ENCODE results near the gene FAM20C.
"Not testable (repeated sequence)": the region's sequence is repeated elsewhere in the genome, so short reads cannot be mapped to it uniquely, and the experiment has no call there.

Gene FAM20C

DNA sequence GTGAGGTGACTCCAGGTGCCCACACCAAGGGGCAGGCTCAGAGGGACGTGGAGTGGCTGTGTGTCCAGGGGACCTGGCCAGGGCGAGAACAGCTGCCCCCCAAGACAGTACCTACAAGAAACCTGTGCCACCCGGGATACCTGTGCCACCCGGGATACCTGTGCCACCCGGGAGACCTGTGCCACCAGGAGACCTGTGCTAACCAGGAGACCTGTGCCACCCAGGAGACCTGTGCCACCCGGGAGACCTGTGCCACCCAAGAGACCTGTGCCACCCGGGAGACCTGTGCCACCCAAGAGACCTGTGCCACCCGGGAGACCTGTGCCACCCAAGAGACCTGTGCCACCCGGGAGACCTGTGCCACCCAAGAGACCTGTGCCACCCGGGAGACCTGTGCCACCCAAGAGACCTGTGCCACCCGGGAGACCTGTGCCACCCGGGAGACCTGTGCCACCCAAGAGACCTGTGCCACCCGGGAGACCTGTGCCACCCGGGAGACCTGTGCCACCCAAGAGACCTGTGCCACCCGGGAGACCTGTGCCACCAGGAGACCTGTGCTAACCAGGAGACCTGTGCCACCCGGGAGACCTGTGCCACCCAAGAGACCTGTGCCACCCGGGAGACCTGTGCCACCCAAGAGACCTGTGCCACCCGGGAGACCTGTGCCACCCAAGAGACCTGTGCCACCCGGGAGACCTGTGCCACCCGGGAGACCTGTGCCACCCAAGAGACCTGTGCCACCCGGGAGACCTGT is 50.6 kb downstream of the FAM20C start:
- H3K9me3 ChIP-seq (ENCODE audit: control insufficient read depth, insufficient read depth, low read depth, low read length); H3K4me1 ChIP-seq (ENCODE audit: control insufficient read depth, insufficient read depth, low read length); H3K4me3 ChIP-seq (ENCODE audit: low read depth, low read length); POLR2A ChIA-PET; CTCF ChIA-PET; H3K36me3 ChIP-seq (ENCODE audit: control insufficient read depth in 2 of 2, insufficient read depth in 1 of 2, low read length in 2 of 2); H3K27ac ChIP-seq (ENCODE audit: extremely low read depth, low read depth, low read length): not testable (repeated sequence)
- TF ChIP-seq, protein P1, sequence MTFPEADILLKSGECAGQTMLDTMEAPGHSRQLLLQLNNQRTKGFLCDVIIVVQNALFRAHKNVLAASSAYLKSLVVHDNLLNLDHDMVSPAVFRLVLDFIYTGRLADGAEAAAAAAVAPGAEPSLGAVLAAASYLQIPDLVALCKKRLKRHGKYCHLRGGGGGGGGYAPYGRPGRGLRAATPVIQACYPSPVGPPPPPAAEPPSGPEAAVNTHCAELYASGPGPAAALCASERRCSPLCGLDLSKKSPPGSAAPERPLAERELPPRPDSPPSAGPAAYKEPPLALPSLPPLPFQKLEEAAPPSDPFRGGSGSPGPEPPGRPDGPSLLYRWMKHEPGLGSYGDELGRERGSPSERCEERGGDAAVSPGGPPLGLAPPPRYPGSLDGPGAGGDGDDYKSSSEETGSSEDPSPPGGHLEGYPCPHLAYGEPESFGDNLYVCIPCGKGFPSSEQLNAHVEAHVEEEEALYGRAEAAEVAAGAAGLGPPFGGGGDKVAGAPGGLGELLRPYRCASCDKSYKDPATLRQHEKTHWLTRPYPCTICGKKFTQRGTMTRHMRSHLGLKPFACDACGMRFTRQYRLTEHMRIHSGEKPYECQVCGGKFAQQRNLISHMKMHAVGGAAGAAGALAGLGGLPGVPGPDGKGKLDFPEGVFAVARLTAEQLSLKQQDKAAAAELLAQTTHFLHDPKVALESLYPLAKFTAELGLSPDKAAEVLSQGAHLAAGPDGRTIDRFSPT (tag by site-specific recombination; IDR thresholded peaks at IDR 0.05) = peak; percentile 58; the same call in 1 of the 2 replicates

DNA sequence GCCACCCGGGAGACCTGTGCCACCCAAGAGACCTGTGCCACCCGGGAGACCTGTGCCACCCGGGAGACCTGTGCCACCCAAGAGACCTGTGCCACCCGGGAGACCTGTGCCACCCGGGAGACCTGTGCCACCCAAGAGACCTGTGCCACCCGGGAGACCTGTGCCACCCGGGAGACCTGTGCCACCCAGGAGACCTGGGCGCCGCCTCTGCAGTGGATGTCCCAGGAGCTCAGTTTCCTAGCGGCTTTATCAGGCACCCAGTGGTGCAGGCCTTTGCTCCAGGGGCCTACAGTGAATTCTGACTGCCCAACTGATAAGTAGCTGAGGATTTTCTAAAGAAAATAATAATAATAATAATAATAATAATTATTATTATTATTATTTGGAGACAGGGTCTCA is 51.2 kb downstream of the FAM20C start:
- H3K27ac ChIP-seq (ENCODE audit: extremely low read depth, low read depth, low read length); H3K36me3 ChIP-seq (ENCODE audit: control insufficient read depth in 2 of 2, insufficient read depth in 1 of 2, low read length in 2 of 2); POLR2A ChIA-PET; H3K9me3 ChIP-seq (ENCODE audit: control insufficient read depth, insufficient read depth, low read depth, low read length); H3K4me1 ChIP-seq (ENCODE audit: control insufficient read depth, insufficient read depth, low read length); H3K4me3 ChIP-seq (ENCODE audit: low read depth, low read length): not testable (repeated sequence)
- CTCF ChIA-PET = interaction anchor here (0.6 kb wide), 1 partner anchor 25 kb away, joined by 3 read pairs; no protein-coding TSS in a partner anchor

DNA sequence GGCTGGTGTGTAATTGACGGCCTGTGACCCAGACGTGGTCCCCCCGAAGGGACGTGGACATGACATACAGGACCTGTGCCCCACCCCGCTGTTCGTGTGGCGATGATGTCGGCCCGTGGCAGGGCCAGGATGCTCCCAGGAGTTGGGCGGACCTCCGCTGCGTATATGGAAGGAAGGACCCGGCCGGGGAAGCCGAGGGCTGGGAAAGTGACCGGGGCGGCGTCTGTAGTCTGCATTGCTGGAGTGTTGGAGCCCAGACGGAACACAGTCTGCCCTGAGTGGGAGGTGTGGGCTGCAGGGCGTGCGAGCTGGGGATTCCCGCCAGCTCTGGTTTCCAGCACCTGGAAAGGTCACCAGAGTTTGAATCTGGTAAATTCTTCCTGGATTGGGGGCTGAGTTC is 52.6 kb downstream of the FAM20C start:
- TF ChIP-seq ZNF214 (tag by site-specific recombination; IDR thresholded peaks at IDR 0.05; ENCODE audit: borderline replicate concordance) (no peak), MEIS1 (CRISPR knock-in tag; IDR thresholded peaks at IDR 0.05; ENCODE audit: borderline replicate concordance) (no peak), ZNF341 (tag by site-specific recombination; IDR thresholded peaks at IDR 0.05; ENCODE audit: low read depth) (no peak), SCRT1 (tag by site-specific recombination; IDR thresholded peaks at IDR 0.05; ENCODE audit: borderline replicate concordance) (no peak)
- no peaks in the 10 kb centered on the region for H3K9me3 ChIP-seq (ENCODE audit: control insufficient read depth, insufficient read depth, low read depth, low read length)
- ChIA-PET CTCF (no interaction called here), POLR2A (no interaction called here)
- H3K4me1 ChIP-seq (ENCODE audit: control insufficient read depth, insufficient read depth, low read length) = no peaks in the 10 kb centered on the region
- H3K4me3 ChIP-seq (ENCODE audit: low read depth, low read length) = no peak overlapping the region
- peaks cover 0 to 10% of the 10 kb centered on the region in 2 experiments; a peak in 1 of 3 replicates for H3K36me3 ChIP-seq (ENCODE audit: control insufficient read depth in 2 of 2, insufficient read depth in 1 of 2, low read length in 2 of 2)
- H3K27ac ChIP-seq (ENCODE audit: extremely low read depth, low read depth, low read length) = no peak overlapping the region

DNA sequence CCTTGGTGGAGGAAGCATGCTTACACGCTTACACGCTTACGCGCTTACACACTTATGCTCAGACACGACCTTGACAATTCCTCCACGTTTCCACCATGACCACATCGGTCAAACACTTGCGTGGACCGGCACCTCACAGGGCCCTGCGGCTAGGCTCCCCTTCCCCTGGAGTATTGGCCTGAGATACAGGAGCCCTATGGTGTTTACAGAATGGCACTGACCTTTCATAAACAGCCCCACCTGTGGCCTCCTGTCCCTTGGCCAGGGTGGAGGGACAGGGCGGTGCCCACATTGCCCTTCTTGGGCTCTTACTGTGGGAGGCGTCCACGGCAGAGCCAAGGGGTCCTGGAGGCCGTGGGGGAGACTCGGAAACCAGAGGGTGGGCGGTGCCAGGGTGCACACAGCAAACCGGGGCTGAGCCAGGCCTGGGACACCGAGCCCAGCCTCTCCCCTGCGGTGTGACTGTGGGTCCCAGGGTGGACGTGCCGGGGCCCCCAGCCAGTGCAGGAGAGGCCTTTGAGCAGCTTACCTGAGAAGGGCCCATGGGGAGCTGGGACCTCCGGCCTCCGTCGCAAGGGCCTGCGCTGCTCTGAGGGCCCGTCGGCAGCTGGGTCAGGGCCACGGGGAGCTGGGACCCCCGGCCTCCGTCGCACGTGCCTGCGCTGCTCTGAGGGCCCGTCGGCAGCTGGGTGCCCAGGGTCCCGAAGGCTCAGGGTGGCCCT is 53.4 kb downstream of the FAM20C start:
- Histone ChIP-seq H3K27ac (ENCODE audit: extremely low read depth, low read depth, low read length) (no peak overlapping the region), H3K36me3 (ENCODE audit: control insufficient read depth in 2 of 2, insufficient read depth in 1 of 2, low read length in 2 of 2) (peaks cover 0 to 13% of the 10 kb centered on the region in 2 experiments; a peak in 1 of 3 replicates), H3K9me3 (ENCODE audit: control insufficient read depth, insufficient read depth, low read depth, low read length) (no peaks in the 10 kb centered on the region), H3K4me3 (ENCODE audit: low read depth, low read length) (no peak overlapping the region), H3K4me1 (ENCODE audit: control insufficient read depth, insufficient read depth, low read length) (no peaks in the 10 kb centered on the region)
- POLR2A ChIA-PET = no interaction called here
- no peak for TF ChIP-seq ZNF366 (tag by site-specific recombination; conservative IDR thresholded peaks at IDR 0.05)
- TF ChIP-seq ZNF121 (tag by site-specific recombination; IDR thresholded peaks at IDR 0.05) = no peak
- TF ChIP-seq, protein P2, sequence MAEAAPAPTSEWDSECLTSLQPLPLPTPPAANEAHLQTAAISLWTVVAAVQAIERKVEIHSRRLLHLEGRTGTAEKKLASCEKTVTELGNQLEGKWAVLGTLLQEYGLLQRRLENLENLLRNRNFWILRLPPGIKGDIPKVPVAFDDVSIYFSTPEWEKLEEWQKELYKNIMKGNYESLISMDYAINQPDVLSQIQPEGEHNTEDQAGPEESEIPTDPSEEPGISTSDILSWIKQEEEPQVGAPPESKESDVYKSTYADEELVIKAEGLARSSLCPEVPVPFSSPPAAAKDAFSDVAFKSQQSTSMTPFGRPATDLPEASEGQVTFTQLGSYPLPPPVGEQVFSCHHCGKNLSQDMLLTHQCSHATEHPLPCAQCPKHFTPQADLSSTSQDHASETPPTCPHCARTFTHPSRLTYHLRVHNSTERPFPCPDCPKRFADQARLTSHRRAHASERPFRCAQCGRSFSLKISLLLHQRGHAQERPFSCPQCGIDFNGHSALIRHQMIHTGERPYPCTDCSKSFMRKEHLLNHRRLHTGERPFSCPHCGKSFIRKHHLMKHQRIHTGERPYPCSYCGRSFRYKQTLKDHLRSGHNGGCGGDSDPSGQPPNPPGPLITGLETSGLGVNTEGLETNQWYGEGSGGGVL (tag by site-specific recombination; IDR thresholded peaks at IDR 0.05) = no peak
- no peak for TF ChIP-seq ZFP69B (tag by site-specific recombination; IDR thresholded peaks at IDR 0.05)
- TF ChIP-seq WT1 (tag by site-specific recombination; IDR thresholded peaks at IDR 0.05) = no peak
- TF ChIP-seq, protein P3, sequence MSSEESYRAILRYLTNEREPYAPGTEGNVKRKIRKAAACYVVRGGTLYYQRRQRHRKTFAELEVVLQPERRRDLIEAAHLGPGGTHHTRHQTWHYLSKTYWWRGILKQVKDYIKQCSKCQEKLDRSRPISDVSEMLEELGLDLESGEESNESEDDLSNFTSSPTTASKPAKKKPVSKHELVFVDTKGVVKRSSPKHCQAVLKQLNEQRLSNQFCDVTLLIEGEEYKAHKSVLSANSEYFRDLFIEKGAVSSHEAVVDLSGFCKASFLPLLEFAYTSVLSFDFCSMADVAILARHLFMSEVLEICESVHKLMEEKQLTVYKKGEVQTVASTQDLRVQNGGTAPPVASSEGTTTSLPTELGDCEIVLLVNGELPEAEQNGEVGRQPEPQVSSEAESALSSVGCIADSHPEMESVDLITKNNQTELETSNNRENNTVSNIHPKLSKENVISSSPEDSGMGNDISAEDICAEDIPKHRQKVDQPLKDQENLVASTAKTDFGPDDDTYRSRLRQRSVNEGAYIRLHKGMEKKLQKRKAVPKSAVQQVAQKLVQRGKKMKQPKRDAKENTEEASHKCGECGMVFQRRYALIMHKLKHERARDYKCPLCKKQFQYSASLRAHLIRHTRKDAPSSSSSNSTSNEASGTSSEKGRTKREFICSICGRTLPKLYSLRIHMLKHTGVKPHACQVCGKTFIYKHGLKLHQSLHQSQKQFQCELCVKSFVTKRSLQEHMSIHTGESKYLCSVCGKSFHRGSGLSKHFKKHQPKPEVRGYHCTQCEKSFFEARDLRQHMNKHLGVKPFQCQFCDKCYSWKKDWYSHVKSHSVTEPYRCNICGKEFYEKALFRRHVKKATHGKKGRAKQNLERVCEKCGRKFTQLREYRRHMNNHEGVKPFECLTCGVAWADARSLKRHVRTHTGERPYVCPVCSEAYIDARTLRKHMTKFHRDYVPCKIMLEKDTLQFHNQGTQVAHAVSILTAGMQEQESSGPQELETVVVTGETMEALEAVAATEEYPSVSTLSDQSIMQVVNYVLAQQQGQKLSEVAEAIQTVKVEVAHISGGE (tag by site-specific recombination; conservative IDR thresholded peaks at IDR 0.05; ENCODE audit: low read depth) = no peak
- CTCF ChIA-PET = no interaction called here
